Measurements from ENCODE around the gene RALGAPA2.

GRCh38 chr20:20448881-20449280 is 263.6 kb downstream of the RALGAPA2 start:
- TF ChIP-seq CTCF (IDR thresholded peaks at IDR 0.05; ENCODE audit: poor library complexity, severe bottlenecking) (no peak), EZH2 (IDR thresholded peaks at IDR 0.05; ENCODE audit: borderline replicate concordance, insufficient read depth, low read length, poor library complexity, severe bottlenecking) (no peak), MXI1 (conservative IDR thresholded peaks at IDR 0.05; ENCODE audit: poor library complexity, severe bottlenecking) (no peak), POLR2AphosphoS5 (IDR thresholded peaks at IDR 0.05) (no peak), EP300 (conservative IDR thresholded peaks at IDR 0.05; ENCODE audit: poor library complexity, severe bottlenecking) (no peak), RAD21 (conservative IDR thresholded peaks at IDR 0.05) (no peak), SMC3 (conservative IDR thresholded peaks at IDR 0.05; ENCODE audit: poor library complexity) (no peak), REST (IDR thresholded peaks at IDR 0.05; ENCODE audit: borderline replicate concordance) (no peak)

All from neural cell (in vitro differentiated cells).